ENCODE results near the gene PRRC2B.
"Not testable (repeated sequence)": the region's sequence is repeated elsewhere in the genome, so short reads cannot be mapped to it uniquely, and the experiment has no call there.

The PRRC2B gene

GRCh38 chr9:131387394-131387793 is 6.5 kb upstream of the PRRC2B start:
- no peak for DNase-seq

- no peak for DNase-seq
Observed at GRCh38 chr9:131391020-131391419, 2.9 kb upstream of the PRRC2B start.

GRCh38 chr9:131391504-131391903 is 2.4 kb upstream of the PRRC2B start:
- DNase-seq: no peak

- DNase-seq: no peak
Observed at GRCh38 chr9:131394464-131395156, 724 bp downstream of the PRRC2B start.

- DNase-seq: no peak
Observed at GRCh38 chr9:131395157-131396098, 1.5 kb downstream of the PRRC2B start.

- DNase-seq: not testable (repeated sequence)
Observed at GRCh38 chr9:131396099-131396479, 2.2 kb downstream of the PRRC2B start.

GRCh38 chr9:131396626-131397025 is 2.7 kb downstream of the PRRC2B start:
- no peak for DNase-seq

- DNase-seq: no peak
Observed at GRCh38 chr9:131397100-131397790, 3.4 kb downstream of the PRRC2B start.

GRCh38 chr9:131398204-131398603 is 4.3 kb downstream of the PRRC2B start:
- no peak for DNase-seq

GRCh38 chr9:131399972-131400371 is 6.1 kb downstream of the PRRC2B start:
- DNase-seq: no peak

- DNase-seq: no peak
Observed at GRCh38 chr9:131400627-131401026, 6.7 kb downstream of the PRRC2B start.

- no peak for DNase-seq
Observed at GRCh38 chr9:131402073-131402472, 8.2 kb downstream of the PRRC2B start.

GRCh38 chr9:131402738-131403492 is 9.0 kb downstream of the PRRC2B start:
- DNase-seq: peak; percentile 70

GRCh38 chr9:131403493-131403773 is 9.5 kb downstream of the PRRC2B start:
- no peak for DNase-seq

GRCh38 chr9:131404581-131404980 is 10.7 kb downstream of the PRRC2B start:
- no peak for DNase-seq

- DNase-seq: no peak
Observed at GRCh38 chr9:131404987-131405386, 11.1 kb downstream of the PRRC2B start.

- no peak for DNase-seq
Observed at GRCh38 chr9:131405428-131405827, 11.5 kb downstream of the PRRC2B start.

GRCh38 chr9:131405858-131406537 is 12.1 kb downstream of the PRRC2B start:
- DNase-seq: no peak

- no peak for DNase-seq
Observed at GRCh38 chr9:131406563-131407436, 12.9 kb downstream of the PRRC2B start.

GRCh38 chr9:131407717-131408195 is 13.9 kb downstream of the PRRC2B start:
- DNase-seq: no peak

GRCh38 chr9:131409458-131409992 is 15.6 kb downstream of the PRRC2B start:
- DNase-seq: no peak
